ENCODE data around the gene ARFRP1. TPM values are rescaled to one million over a fixed set of nuclear protein-coding genes. Genes with fewer than 3 reads are reported as not detected.
A peak's percentile ranks its signal among the peaks of the same experiment; 100 is the strongest.

ARFRP1 gene
- total and polyA plus RNA-seq, 4 donors = 29.8 to 56.0 (median 47.4) TPM

GRCh38 chr20:63706852-63707557 lies 771 bp downstream of the ARFRP1 start:
- ATAC-seq (ENCODE audit: insufficient read depth, low FRiP score) (peak; percentile 44), DNase-seq (no peak)
- peak overlapping the region; percentile 94 for H3K4me3 ChIP-seq
- H3K27me3 ChIP-seq (ENCODE audit: control insufficient read depth in 3 of 3, insufficient read depth in 3 of 3, low read length in 2 of 3) = no peaks in the 10 kb centered on the region
- TF ChIP-seq CTCF (IDR thresholded peaks at IDR 0.05; ENCODE audit: control extremely low read depth, extremely low read depth) = no peak
- peaks cover 4 to 36% (median 18%) of the 10 kb centered on the region in 4 donors for H3K36me3 ChIP-seq (ENCODE audit: control insufficient read depth in 4 of 4, insufficient read depth in 4 of 4, low read length in 4 of 4)
- peaks cover 0 to 16% (median 8%) of the 10 kb centered on the region in 5 donors for H3K4me1 ChIP-seq (ENCODE audit: control insufficient read depth in 5 of 5, insufficient read depth in 5 of 5, low read length in 5 of 5)
- H3K9me3 ChIP-seq (ENCODE audit: control insufficient read depth in 4 of 4, insufficient read depth in 3 of 4, low read length in 3 of 4) = no peaks in the 10 kb centered on the region
- 3 to 4% methylated on average over 56 of the region's 56 CpGs for WGBS, 2 donors
- H3K27ac ChIP-seq (ENCODE audit: low read depth in 1 of 2, low read length in 1 of 2) = peak overlapping the region; percentile 94 to 95
- H3K9ac ChIP-seq (ENCODE audit: insufficient read depth in 1 of 2, low read length in 2 of 2) = peak overlapping the region; percentile 46 to 68

GRCh38 chr20:63706027-63706695 lies 1.6 kb downstream of the ARFRP1 start:
- no peak for TF ChIP-seq CTCF (IDR thresholded peaks at IDR 0.05; ENCODE audit: control extremely low read depth, extremely low read depth)
- no peak for DNase-seq
- peak overlapping the region in 1 of 2 donors; percentile 68 for H3K9ac ChIP-seq (ENCODE audit: insufficient read depth in 1 of 2, low read length in 2 of 2)
- no peaks in the 10 kb centered on the region for H3K9me3 ChIP-seq (ENCODE audit: control insufficient read depth in 4 of 4, insufficient read depth in 3 of 4, low read length in 3 of 4)
- H3K4me3 ChIP-seq = peak overlapping the region; percentile 94
- H3K4me1 ChIP-seq (ENCODE audit: control insufficient read depth in 5 of 5, insufficient read depth in 5 of 5, low read length in 5 of 5) = peaks cover 0 to 16% (median 8%) of the 10 kb centered on the region in 5 donors
- WGBS, 2 donors = 80 to 92% methylated on average over 12 of the region's 12 CpGs
- H3K36me3 ChIP-seq (ENCODE audit: control insufficient read depth in 4 of 4, insufficient read depth in 4 of 4, low read length in 4 of 4) = peaks cover under 1 to 33% (median 13%) of the 10 kb centered on the region in 4 donors
- peak overlapping the region; percentile 94 to 95 for H3K27ac ChIP-seq (ENCODE audit: low read depth in 1 of 2, low read length in 1 of 2)
- ATAC-seq (ENCODE audit: insufficient read depth, low FRiP score) = no peak
- H3K27me3 ChIP-seq (ENCODE audit: control insufficient read depth in 3 of 3, insufficient read depth in 3 of 3, low read length in 2 of 3) = no peaks in the 10 kb centered on the region

- Histone ChIP-seq H3K9me3 (ENCODE audit: control insufficient read depth in 4 of 4, insufficient read depth in 3 of 4, low read length in 3 of 4) (no peaks in the 10 kb centered on the region), H3K9ac (ENCODE audit: insufficient read depth in 1 of 2, low read length in 2 of 2) (no peak overlapping the region), H3K36me3 (ENCODE audit: control insufficient read depth in 4 of 4, insufficient read depth in 4 of 4, low read length in 4 of 4) (peaks cover 0 to 30% (median 13%) of the 10 kb centered on the region in 4 donors), H3K4me3 (no peak overlapping the region), H3K4me1 (ENCODE audit: control insufficient read depth in 5 of 5, insufficient read depth in 5 of 5, low read length in 5 of 5) (peaks cover 0 to 16% (median 8%) of the 10 kb centered on the region in 5 donors), H3K27me3 (ENCODE audit: control insufficient read depth in 3 of 3, insufficient read depth in 3 of 3, low read length in 2 of 3) (no peaks in the 10 kb centered on the region), H3K27ac (ENCODE audit: low read depth in 1 of 2, low read length in 1 of 2) (no peak overlapping the region)
- 94% methylated on average over 8 of the region's 8 CpGs for WGBS, 2 donors
- TF ChIP-seq CTCF (IDR thresholded peaks at IDR 0.05; ENCODE audit: control extremely low read depth, extremely low read depth) = no peak
- ATAC-seq (ENCODE audit: insufficient read depth, low FRiP score) (no peak), DNase-seq (no peak)
Observed at GRCh38 chr20:63705232-63706026, 2.3 kb downstream of the ARFRP1 start.

Data from lung (tissue), 12 donors.